ENCODE measurements around the gene MGAT5. TPM values are rescaled to one million over a fixed set of nuclear protein-coding genes. Genes with fewer than 3 reads are reported as not detected.

MGAT5 gene
- total and polyA plus RNA-seq, 5 experiments from 2014 or later: 3.6 to 61.1 (median 5.8) TPM

DNA sequence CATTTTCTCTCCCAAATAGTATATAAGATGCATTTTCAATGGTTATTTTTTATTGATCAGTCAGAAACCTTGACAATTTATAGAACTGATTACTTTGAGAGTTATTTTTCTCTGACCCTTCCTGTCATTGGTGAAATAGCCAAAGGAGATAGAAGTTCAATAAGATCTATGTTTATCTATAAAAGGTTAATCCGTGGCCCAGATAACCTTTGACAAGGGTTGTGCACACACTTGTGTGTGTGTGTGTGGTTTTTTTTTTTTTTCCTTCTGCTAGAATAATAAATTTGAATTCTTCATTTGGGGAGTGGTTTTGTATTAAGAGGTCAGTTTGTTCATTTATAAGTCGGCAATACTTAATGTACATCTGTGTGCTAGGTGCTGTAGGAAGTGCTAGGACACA, 160.0 kb downstream of the MGAT5 start:
- Mint-ChIP-seq H3K36me3 (peaks cover 0 to 38% (median 0%) of the 10 kb centered on the region in 3 donors), H3K4me3 (no peak overlapping the region), H3K4me1 (peaks cover 12 to 34% (median 23%) of the 10 kb centered on the region in 4 donors), H3K27ac (no peak overlapping the region), H3K9me3 (no peaks in the 10 kb centered on the region), H3K27me3 (no peaks in the 10 kb centered on the region)
- no peak for DNase-seq
- ATAC-seq: no peak
- POLR2A ChIA-PET: no interaction called here

DNA sequence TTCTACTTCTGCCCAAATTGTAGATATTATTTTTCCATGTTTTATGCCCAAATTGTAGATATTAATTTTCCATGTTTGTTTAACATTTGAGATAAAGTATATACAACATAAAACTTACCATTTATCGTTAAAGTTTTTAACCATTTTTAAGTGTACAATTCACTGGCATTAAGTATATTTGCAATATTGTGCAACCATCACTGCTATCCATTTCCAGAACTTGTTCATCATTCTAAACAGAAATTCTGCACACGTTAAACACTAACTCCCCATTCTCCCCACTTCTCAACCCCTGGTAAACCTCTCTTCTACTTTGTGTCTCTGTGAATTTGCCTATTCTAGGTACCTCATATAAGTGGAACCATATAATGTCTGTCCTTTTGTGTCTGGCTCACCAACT, 162.1 kb downstream of the MGAT5 start:
- Mint-ChIP-seq H3K36me3 (peaks cover 0 to 46% (median 0%) of the 10 kb centered on the region in 3 donors), H3K27ac (no peak overlapping the region), H3K9me3 (no peaks in the 10 kb centered on the region), H3K27me3 (no peaks in the 10 kb centered on the region), H3K4me3 (no peak overlapping the region), H3K4me1 (peaks cover 9 to 14% (median 11%) of the 10 kb centered on the region in 4 donors)
- DNase-seq (no peak), ATAC-seq (no peak)
- POLR2A ChIA-PET: no interaction called here

DNA sequence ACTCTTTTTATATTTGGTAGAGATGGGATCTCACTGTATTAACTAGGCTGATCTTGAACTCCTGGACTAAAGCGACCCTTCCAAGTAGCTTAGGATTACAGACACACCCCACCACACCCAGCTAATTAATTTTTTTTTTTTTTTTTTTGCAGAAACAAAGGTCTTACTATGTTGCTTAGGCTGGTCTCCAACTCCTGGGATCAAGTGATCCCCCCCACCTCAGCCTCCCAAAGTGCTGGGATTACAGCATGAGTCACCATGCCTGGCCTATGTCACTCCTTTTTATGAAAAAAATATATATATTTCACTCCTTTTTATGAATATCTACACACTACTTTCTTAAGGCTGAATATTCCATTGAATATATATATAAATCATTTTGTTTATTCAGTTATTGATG, 162.8 kb downstream of the MGAT5 start:
- H3K9me3 Mint-ChIP-seq: no peaks in the 10 kb centered on the region
- ATAC-seq: no peak

DNA sequence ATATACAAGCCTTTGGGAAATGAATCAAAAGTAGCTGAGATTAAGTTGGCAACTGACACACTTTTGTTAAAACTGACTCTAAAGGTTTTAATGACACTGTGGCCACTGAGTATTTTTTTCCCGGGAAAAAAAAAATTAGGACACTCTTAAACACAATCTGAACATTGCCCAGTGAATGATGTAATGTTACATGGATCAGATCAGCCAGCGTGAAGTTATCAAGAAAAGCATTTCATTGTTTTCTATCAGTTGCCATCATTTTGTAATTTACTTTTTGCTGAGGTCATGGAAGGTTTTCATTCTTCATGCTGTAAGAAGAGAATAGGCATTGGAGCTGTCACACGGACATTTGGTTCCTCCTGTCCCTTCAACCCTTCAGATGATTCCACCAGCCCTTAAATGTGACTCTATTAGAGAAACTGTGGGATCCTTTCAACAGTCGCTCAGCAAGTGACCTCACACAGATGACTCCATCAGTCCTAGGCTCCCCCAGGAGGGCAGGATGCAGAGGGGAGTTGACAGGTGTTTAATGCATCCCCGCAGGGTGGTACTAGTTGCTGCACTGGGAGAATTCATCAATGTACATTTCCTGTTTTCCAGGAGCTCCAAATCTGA, 164.2 kb downstream of the MGAT5 start:
- ATAC-seq (no peak), DNase-seq (no peak)
- Mint-ChIP-seq H3K4me3 (no peak overlapping the region), H3K4me1 (peaks cover 0 to 4% (median 0%) of the 10 kb centered on the region in 4 donors), H3K9me3 (no peaks in the 10 kb centered on the region), H3K36me3 (peaks cover 0 to 59% (median 9%) of the 10 kb centered on the region in 3 donors), H3K27me3 (no peaks in the 10 kb centered on the region), H3K27ac (no peak overlapping the region)
- POLR2A ChIA-PET: no interaction called here

More for the DNA sequence above, 162.8 kb downstream of the MGAT5 start:
- peaks cover 2 to 8% (median 5%) of the 10 kb centered on the region in 4 donors for H3K4me1 Mint-ChIP-seq
- no peak overlapping the region for H3K4me3 Mint-ChIP-seq
- no peaks in the 10 kb centered on the region for H3K27me3 Mint-ChIP-seq
- DNase-seq: no peak
- peaks cover 0 to 48% (median 0%) of the 10 kb centered on the region in 3 donors for H3K36me3 Mint-ChIP-seq
- POLR2A ChIA-PET: no interaction called here
- H3K27ac Mint-ChIP-seq: no peak overlapping the region

DNA sequence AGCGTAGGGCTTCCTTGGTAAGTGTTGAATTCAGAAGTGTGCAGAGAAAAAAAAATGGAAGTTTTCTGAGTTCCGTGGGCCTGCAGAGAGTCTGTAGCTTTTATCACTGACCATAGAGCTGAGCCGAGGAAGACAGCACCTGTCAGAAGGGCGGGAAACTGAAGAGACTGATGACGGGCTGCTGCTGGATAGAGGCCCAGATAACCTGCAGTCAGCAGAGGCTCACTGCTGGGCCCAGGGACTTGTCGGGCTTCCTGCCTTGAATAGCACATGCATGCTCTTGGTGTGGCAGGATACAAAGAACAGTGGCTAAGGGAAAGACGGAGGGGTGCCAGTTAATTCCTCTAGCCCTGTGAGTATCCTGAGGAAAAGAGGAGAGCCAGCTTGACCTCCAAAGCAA, 166.4 kb downstream of the MGAT5 start:
- peaks cover 0 to 61% (median 19%) of the 10 kb centered on the region in 3 donors for H3K36me3 Mint-ChIP-seq

DNA sequence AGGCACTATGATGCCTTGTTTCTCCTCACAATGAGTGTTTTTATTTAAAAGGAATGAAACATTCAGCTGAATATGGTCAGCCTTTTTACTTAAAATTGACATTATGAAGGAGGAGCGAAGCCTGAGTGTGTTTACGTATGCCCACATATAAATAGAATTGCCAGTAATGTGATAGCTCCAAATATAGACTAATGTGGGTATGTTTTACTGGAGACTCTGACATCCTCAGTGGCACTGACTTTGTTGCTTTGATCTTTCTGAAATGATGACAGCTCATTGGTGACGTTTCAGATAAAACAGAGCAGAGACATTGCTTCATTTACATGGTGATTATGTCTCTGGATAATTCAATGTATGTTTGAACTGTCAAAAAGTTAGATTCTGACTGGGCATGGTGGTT, 167.0 kb downstream of the MGAT5 start:
- DNase-seq (no peak), ATAC-seq (no peak)
- H3K4me3 Mint-ChIP-seq: no peak overlapping the region
- H3K9me3 Mint-ChIP-seq: no peaks in the 10 kb centered on the region
- H3K36me3 Mint-ChIP-seq: peaks cover 0 to 63% (median 19%) of the 10 kb centered on the region in 3 donors
- POLR2A ChIA-PET: no interaction called here
- H3K27ac Mint-ChIP-seq: no peak overlapping the region
- peaks cover 0 to 5% (median 0%) of the 10 kb centered on the region in 4 donors for H3K4me1 Mint-ChIP-seq
- H3K27me3 Mint-ChIP-seq: no peaks in the 10 kb centered on the region

More for the DNA sequence above, 166.4 kb downstream of the MGAT5 start:
- ATAC-seq (no peak), DNase-seq (no peak)
- H3K4me1 Mint-ChIP-seq: peaks cover 0 to 6% (median 0%) of the 10 kb centered on the region in 4 donors
- POLR2A ChIA-PET: no interaction called here
- no peaks in the 10 kb centered on the region for H3K27me3 Mint-ChIP-seq
- H3K4me3 Mint-ChIP-seq: no peak overlapping the region
- no peaks in the 10 kb centered on the region for H3K9me3 Mint-ChIP-seq
- H3K27ac Mint-ChIP-seq: no peak overlapping the region

DNA sequence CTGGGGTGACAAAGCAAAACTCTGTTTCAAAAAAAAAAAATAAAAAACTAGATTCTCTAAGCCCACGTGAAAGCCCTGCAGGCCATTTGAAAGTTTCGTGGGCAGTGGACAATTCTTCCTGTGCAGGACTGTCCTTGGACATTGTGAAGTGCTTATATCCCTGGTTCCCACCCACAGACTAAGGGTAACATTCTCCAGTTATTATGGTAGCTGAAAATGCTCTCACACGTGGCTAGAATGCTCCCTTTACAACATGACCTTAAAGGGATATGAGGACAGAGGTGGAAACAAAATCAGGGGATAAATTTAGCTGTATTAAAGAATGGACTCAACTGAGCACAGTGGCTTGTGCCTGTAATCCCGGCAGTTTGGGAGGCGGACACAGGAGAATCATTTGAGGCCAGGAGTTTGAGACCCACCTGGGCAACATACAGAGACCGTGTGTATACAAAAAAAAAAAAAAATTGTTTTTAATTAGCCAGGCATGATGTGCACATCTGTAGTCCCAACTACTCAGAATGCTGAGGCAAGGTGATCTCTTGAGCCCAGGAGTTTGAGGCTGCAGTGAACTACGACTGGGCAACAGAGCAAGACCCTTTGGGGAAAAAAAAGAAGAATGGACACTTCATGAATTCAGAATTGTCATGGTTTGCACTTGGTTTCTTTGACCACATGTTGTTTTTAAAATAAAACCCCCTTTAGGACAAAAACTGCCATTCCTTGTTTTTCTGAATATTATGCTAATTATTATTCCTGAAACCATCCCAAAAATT, 167.9 kb downstream of the MGAT5 start:
- no peaks in the 10 kb centered on the region for H3K27me3 Mint-ChIP-seq
- peaks cover 0 to 71% (median 19%) of the 10 kb centered on the region in 3 donors for H3K36me3 Mint-ChIP-seq
- ATAC-seq: no peak

DNA sequence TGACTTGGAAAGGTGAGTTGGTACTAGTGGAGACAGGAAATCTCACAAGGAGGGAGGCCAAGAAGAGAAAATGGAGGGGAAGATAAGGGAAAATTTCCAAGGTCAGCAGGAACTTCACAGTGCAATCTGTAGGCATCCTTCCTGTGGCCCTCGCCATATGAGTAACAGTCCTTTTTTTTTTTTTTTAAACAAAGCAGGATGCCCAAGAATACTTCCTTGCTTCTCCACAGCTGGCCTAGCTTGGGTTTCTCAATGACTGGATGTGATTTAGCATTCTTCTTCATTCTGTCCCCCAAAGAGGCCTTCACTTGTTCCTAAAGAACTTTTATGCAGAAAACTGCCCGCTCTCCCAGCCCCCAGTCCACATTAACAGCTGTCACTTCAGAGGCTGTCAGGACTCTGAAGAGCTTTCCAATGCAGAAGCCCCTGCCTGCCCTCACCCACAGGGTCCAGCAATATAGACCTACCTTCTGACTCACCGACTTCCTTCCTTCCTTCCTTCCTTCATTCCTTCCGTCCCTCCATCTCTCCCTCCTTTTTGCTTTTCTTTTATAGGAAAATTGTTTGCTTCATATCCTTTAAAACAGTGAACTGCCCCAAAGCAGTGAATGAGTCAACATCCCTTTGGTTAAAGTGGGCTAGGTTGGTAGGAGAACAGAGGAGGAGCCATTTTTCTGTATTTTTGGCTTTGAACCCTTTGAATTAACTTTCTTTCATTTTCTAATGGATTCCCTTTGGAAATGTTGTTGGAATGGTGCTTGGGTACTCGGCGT, 172.0 kb downstream of the MGAT5 start:
- H3K27ac Mint-ChIP-seq: peak overlapping the region in 4 of 10 donors; percentile 31 to 56 (median 38)
- no peaks in the 10 kb centered on the region for H3K27me3 Mint-ChIP-seq
- H3K9me3 Mint-ChIP-seq: no peaks in the 10 kb centered on the region
- POLR2A ChIA-PET: no interaction called here
- no peak for ATAC-seq
- no peak for DNase-seq
- H3K36me3 Mint-ChIP-seq: peaks cover 0 to 77% (median 24%) of the 10 kb centered on the region in 3 donors
- no peak overlapping the region for H3K4me3 Mint-ChIP-seq
- peaks cover 0 to 3% (median 0%) of the 10 kb centered on the region in 4 donors for H3K4me1 Mint-ChIP-seq

More for the DNA sequence above, 167.9 kb downstream of the MGAT5 start:
- Mint-ChIP-seq H3K4me1 (peaks cover 0 to 2% (median 0%) of the 10 kb centered on the region in 4 donors), H3K4me3 (no peak overlapping the region), H3K27ac (no peak overlapping the region), H3K9me3 (no peaks in the 10 kb centered on the region)
- DNase-seq: no peak
- POLR2A ChIA-PET: no interaction called here

DNA sequence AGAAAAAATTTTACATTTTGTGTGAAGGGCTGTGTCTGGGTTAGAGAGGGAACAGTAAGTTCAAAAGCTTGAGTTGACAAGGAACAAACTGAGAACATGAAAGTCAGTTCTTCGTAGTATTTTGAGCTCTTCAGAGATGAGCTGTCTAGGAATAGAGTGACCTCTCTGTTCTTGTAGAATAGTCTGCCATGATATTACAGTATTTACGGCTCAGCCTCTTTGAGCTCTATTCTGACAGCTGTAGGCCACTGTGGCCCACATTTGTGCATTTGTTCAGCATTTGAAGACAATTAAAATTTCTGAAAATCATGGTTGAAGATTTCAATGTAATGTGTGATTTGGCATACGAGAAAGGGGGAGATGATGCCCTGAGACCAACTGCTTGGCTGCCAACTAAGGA, 172.8 kb downstream of the MGAT5 start:
- no peak for ATAC-seq
- Mint-ChIP-seq H3K27ac (no peak overlapping the region), H3K4me3 (no peak overlapping the region), H3K36me3 (peaks cover 0 to 82% (median 28%) of the 10 kb centered on the region in 3 donors), H3K27me3 (no peaks in the 10 kb centered on the region), H3K4me1 (peaks cover 0 to 3% (median 0%) of the 10 kb centered on the region in 4 donors), H3K9me3 (no peaks in the 10 kb centered on the region)
- POLR2A ChIA-PET: no interaction called here
- DNase-seq: no peak

DNA sequence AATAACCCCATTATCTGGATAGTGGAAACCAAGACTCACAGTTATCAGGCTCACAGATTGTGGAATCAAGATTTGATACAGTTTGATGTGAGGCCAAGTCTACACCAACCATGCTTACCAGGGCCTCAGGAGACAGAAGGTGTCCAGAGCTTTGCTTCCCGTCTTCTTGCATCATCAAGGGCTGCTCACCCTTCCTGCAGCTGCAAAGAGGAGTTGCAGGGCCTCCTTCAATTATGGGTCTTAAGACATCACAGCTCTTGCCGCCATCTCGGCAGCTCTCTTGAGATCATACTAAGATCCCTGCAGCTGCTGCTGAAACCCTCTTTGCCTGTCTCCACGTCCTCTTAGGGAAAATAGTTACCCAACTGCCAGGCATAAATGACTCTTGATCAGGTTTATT, 176.0 kb downstream of the MGAT5 start:
- no peak for ATAC-seq
- H3K27ac Mint-ChIP-seq: peak overlapping the region in 1 of 10 donors; percentile 16
- no peaks in the 10 kb centered on the region for H3K27me3 Mint-ChIP-seq
- no peaks in the 10 kb centered on the region for H3K9me3 Mint-ChIP-seq
- H3K36me3 Mint-ChIP-seq: peaks cover 0 to 82% (median 18%) of the 10 kb centered on the region in 3 donors
- POLR2A ChIA-PET: interaction anchor here (0.6 kb wide), 1 partner anchor 1626 kb away, joined by 3 read pairs; no protein-coding TSS in a partner anchor
- peaks cover 0 to 5% (median 0%) of the 10 kb centered on the region in 4 donors for H3K4me1 Mint-ChIP-seq
- no peak for DNase-seq
- H3K4me3 Mint-ChIP-seq: no peak overlapping the region

DNA sequence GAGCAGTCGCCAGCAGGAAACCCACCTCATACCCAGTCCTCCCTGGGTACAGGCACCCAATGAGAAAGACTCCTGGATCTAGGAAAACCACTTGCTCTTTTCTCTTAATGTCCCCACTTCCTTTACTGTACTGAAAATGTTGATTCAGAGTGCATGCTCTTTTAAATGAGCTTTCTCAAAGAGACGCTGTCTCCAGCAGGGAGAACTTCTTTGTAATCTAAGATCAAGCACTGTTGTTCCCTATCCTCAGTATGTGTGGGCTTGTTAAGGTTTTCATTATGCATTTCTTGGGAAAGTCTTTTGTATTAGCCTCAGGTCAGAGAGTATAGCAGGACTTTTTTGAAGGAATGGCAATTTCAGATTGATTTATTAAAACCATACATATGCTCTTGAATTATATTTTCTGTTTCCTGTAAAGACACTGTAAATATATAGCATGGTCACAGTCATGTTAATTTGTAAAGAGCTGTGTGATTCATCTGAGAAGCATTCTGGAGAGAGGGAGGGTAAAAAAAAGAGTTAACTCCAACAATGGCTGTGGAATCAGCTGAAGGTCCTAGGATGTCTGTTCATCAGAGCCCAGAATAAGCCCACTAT, 178.1 kb downstream of the MGAT5 start:
- no peaks in the 10 kb centered on the region for H3K27me3 Mint-ChIP-seq
- peaks cover 0 to 9% (median 0%) of the 10 kb centered on the region in 4 donors for H3K4me1 Mint-ChIP-seq
- ATAC-seq (no peak), DNase-seq (no peak)
- peaks cover 0 to 71% (median 17%) of the 10 kb centered on the region in 3 donors for H3K36me3 Mint-ChIP-seq
- H3K9me3 Mint-ChIP-seq: no peaks in the 10 kb centered on the region
- no peak overlapping the region for H3K27ac Mint-ChIP-seq
- POLR2A ChIA-PET: no interaction called here
- no peak overlapping the region for H3K4me3 Mint-ChIP-seq

DNA sequence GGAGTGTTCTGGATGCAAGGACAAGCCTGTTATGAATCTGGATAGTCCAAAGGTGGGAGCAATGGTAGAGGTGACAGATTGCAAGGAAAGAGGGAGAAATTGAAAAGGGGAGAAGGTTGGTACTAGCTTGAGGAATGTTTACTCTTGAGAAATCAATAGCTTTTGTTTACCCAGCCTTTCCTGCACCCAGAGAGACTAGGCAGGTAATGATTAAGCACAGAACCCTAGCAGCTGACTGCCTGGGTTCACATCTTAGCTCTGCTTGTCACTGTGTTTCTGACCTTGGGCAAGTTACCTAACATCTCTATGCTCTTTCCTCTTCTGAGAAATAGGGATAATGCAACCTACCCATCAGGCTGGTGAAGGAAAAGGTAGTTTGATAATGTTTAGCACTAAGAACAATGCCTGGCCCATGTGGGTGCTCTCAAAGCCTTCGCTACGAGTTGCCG, 178.6 kb downstream of the MGAT5 start:
- ATAC-seq (no peak), DNase-seq (no peak)
- Mint-ChIP-seq H3K4me1 (peaks cover 0 to 9% (median 0%) of the 10 kb centered on the region in 4 donors), H3K4me3 (no peak overlapping the region), H3K9me3 (no peaks in the 10 kb centered on the region), H3K27ac (no peak overlapping the region), H3K27me3 (no peaks in the 10 kb centered on the region), H3K36me3 (peaks cover 0 to 71% (median 15%) of the 10 kb centered on the region in 3 donors)
- POLR2A ChIA-PET: no interaction called here

Data from naive thymus-derived CD8-positive, alpha-beta T cell (primary cell).